HUES48 (cell line): ENCODE results near the gene ARSK.

Experiments
- H3K27ac ChIP-seq: one replicate; pipeline ENCODE4 v1.7.0; 2013; ENCODE audit warnings: low read depth, low read length, inconsistent platforms
- H3K27me3 ChIP-seq: 2 replicates; pipeline ENCODE4 v1.6.1; 2013; ENCODE audit warnings: mild to moderate bottlenecking, low read length; ENCODE audit not compliant: control insufficient read depth, insufficient read depth
- H3K36me3 ChIP-seq: 2 replicates; pipeline ENCODE4 v1.6.1; 2013; ENCODE audit warnings: low read length; ENCODE audit not compliant: control insufficient read depth, insufficient read depth
- H3K4me1 ChIP-seq: 2 replicates; pipeline ENCODE4 v1.6.1; 2013; ENCODE audit warnings: mild to moderate bottlenecking, low read length; ENCODE audit not compliant: control insufficient read depth, insufficient read depth
- H3K4me3 ChIP-seq: 2 replicates; pipeline ENCODE4 v1.5.1; 2013; ENCODE audit warnings: mild to moderate bottlenecking, low read depth, low read length
- H3K9ac ChIP-seq: 2 replicates; pipeline ENCODE4 v1.6.1; 2013; ENCODE audit warnings: mild to moderate bottlenecking, low read depth, low read length, moderate library complexity
- H3K9me3 ChIP-seq: 2 replicates; pipeline ENCODE4 v1.6.1; 2013; ENCODE audit warnings: low read length; ENCODE audit not compliant: control insufficient read depth, insufficient read depth

The ARSK gene

DNA sequence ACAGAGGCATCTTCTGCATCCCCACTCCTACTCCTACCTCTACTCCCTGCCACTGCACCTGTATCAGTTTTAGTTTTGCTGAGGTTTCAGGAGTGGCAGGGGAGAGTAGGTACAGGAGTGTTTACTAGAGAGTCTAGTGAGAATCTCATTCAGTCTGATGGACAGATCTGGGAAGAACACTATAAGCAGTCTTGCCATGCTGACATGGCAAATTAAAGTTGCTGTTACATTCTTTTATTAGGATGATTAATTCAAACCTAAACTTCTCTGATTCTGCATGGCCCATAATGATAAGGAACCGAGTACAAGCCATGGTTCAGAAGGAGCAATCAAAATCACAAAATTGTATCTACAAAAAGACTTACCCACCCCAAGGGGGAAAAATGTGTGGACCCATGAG is 7.4 kb downstream of the ARSK start:
- Histone ChIP-seq H3K4me3 (no peak overlapping the region), H3K27ac (no peak overlapping the region)

GRCh38 chr5:95563367-95563766 is 8.5 kb downstream of the ARSK start:
- Histone ChIP-seq H3K4me1 (no peaks in the 10 kb centered on the region), H3K27ac (no peak overlapping the region), H3K4me3 (no peak overlapping the region), H3K27me3 (no peaks in the 10 kb centered on the region), H3K9me3 (no peaks in the 10 kb centered on the region), H3K9ac (no peak overlapping the region), H3K36me3 (peaks cover 18% of the 10 kb centered on the region)

More for the DNA sequence above, 7.4 kb downstream of the ARSK start:
- H3K9me3 ChIP-seq, result no peaks in the 10 kb centered on the region
- no peaks in the 10 kb centered on the region for H3K4me1 ChIP-seq
- no peak overlapping the region for H3K9ac ChIP-seq
- peaks cover 9% of the 10 kb centered on the region for H3K36me3 ChIP-seq
- no peaks in the 10 kb centered on the region for H3K27me3 ChIP-seq

GRCh38 chr5:95564450-95564849 is 9.5 kb downstream of the ARSK start:
- Histone ChIP-seq H3K36me3 (peaks cover 24% of the 10 kb centered on the region), H3K27ac (no peak overlapping the region), H3K4me1 (no peaks in the 10 kb centered on the region), H3K9me3 (no peaks in the 10 kb centered on the region), H3K27me3 (no peaks in the 10 kb centered on the region), H3K4me3 (no peak overlapping the region), H3K9ac (no peak overlapping the region)

DNA sequence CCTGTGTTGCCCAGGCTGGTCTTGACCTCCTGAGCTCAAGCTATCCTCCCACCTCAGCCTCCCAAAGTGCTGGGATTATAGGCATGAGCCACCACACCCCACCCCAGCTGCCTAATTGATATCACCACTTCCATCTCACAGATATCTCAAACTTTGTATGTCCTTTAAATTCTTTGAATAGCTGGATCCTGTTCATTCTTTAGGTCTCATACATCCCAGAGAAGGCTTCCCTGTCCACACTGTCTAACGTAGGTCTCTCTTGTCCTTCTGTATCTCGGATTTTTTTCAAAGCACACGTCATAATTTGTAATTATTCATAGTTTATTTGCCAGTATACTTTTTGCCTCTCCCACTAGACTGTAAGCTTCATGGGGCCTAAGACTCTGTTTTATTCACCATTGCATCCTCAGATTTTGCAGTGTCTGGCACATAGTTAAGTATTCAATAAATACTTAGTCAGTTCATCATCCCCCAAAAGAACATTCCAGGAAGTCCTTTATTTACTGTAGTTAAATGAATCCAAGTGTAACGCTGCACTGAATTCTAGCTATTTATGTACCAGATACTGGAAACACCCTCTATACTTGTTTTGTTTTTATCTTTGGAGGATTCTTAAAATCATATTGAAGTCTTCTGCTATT is 10.5 kb downstream of the ARSK start:
- no peaks in the 10 kb centered on the region for H3K9me3 ChIP-seq
- H3K4me3 ChIP-seq, result no peak overlapping the region
- H3K9ac ChIP-seq, result no peak overlapping the region
- no peaks in the 10 kb centered on the region for H3K27me3 ChIP-seq
- H3K27ac ChIP-seq, result no peak overlapping the region
- no peaks in the 10 kb centered on the region for H3K4me1 ChIP-seq
- H3K36me3 ChIP-seq, result peaks cover 24% of the 10 kb centered on the region

GRCh38 chr5:95572016-95572415 is 17.1 kb downstream of the ARSK start:
- Histone ChIP-seq H3K27ac (no peak overlapping the region), H3K27me3 (no peaks in the 10 kb centered on the region), H3K4me1 (no peaks in the 10 kb centered on the region), H3K9me3 (no peaks in the 10 kb centered on the region), H3K36me3 (peaks cover 17% of the 10 kb centered on the region), H3K4me3 (no peak overlapping the region), H3K9ac (no peak overlapping the region)

GRCh38 chr5:95581576-95581975 is 26.7 kb downstream of the ARSK start:
- H3K9me3 ChIP-seq, result no peaks in the 10 kb centered on the region
- no peak overlapping the region for H3K4me3 ChIP-seq
- no peaks in the 10 kb centered on the region for H3K27me3 ChIP-seq
- H3K9ac ChIP-seq, result no peak overlapping the region
- H3K4me1 ChIP-seq, result no peaks in the 10 kb centered on the region
- H3K36me3 ChIP-seq, result no peaks in the 10 kb centered on the region; the same call in 1 of the 2 replicates
- H3K27ac ChIP-seq, result no peak overlapping the region

GRCh38 chr5:95583992-95584391 is 29.1 kb downstream of the ARSK start:
- H3K9ac ChIP-seq, result no peak overlapping the region
- H3K4me1 ChIP-seq, result no peaks in the 10 kb centered on the region
- H3K4me3 ChIP-seq, result no peak overlapping the region

GRCh38 chr5:95590880-95591279 is 36.0 kb downstream of the ARSK start:
- Histone ChIP-seq H3K27me3 (no peaks in the 10 kb centered on the region), H3K4me3 (no peak overlapping the region), H3K9ac (no peak overlapping the region), H3K4me1 (no peaks in the 10 kb centered on the region), H3K27ac (no peak overlapping the region), H3K9me3 (no peaks in the 10 kb centered on the region), H3K36me3 (peaks cover 3% of the 10 kb centered on the region; the same call in 1 of the 2 replicates)

More at GRCh38 chr5:95583992-95584391, 29.1 kb downstream of the ARSK start:
- H3K27me3 ChIP-seq, result no peaks in the 10 kb centered on the region
- no peaks in the 10 kb centered on the region; the same call in 1 of the 2 replicates for H3K36me3 ChIP-seq
- H3K27ac ChIP-seq, result no peak overlapping the region
- H3K9me3 ChIP-seq, result no peaks in the 10 kb centered on the region

- no peaks in the 10 kb centered on the region for H3K27me3 ChIP-seq
- H3K27ac ChIP-seq, result no peak overlapping the region
Observed at GRCh38 chr5:95591490-95591901, 36.6 kb downstream of the ARSK start.

GRCh38 chr5:95595289-95595931 is 40.5 kb downstream of the ARSK start:
- Histone ChIP-seq H3K27ac (no peak overlapping the region), H3K36me3 (peaks cover 3% of the 10 kb centered on the region; the same call in 1 of the 2 replicates), H3K9me3 (no peaks in the 10 kb centered on the region), H3K4me1 (no peaks in the 10 kb centered on the region), H3K4me3 (no peak overlapping the region), H3K9ac (no peak overlapping the region), H3K27me3 (no peaks in the 10 kb centered on the region)

More at GRCh38 chr5:95591490-95591901, 36.6 kb downstream of the ARSK start:
- no peaks in the 10 kb centered on the region for H3K9me3 ChIP-seq
- H3K9ac ChIP-seq, result no peak overlapping the region
- H3K4me3 ChIP-seq, result no peak overlapping the region
- H3K36me3 ChIP-seq, result peaks cover 3% of the 10 kb centered on the region; the same call in 1 of the 2 replicates
- no peaks in the 10 kb centered on the region for H3K4me1 ChIP-seq

DNA sequence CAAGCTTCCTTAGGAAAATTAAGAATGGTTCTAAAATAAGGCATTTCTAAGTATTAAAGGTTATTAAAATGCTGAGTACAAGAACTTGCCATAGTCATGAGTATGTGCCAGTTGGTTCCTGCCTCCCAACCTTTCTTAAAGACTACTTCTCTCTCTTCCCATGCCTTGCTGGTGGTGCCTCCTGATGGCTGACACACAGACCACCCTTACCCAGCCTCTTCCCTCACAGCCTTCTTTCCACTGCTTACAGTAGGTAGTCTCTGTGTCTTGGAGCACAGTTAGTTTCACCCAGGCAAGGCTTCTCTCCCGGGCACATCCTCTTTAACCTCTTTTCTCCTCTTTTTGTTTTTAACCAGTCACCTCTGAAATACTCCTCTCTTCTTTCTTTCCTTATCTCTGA is 44.4 kb downstream of the ARSK start:
- Histone ChIP-seq H3K36me3 (0 out of 2 replicates have a peak, but pooled peaks cover 5% of the 10 kb centered on the region), H3K4me3 (no peak overlapping the region), H3K9ac (no peak overlapping the region), H3K27ac (no peak overlapping the region), H3K27me3 (no peaks in the 10 kb centered on the region), H3K4me1 (no peaks in the 10 kb centered on the region), H3K9me3 (no peaks in the 10 kb centered on the region)
